SIG-M5 treated with dmso at 0.1 percent for 504 hours (cell line): ENCODE data around the gene SUPT5H.
"Not testable (repeated sequence)": the region's sequence is repeated elsewhere in the genome, so short reads cannot be mapped to it uniquely, and the experiment has no call there.

Experiments
- DNase-seq: peaks from one replicate; lab custom pipeline; 2025; ENCODE audit not compliant: unreplicated experiment; lab: John Stamatoyannopoulos, UW

The SUPT5H gene

GRCh38 chr19:39463403-39463802, 18.0 kb downstream of the SUPT5H start:
- no peak for DNase-seq

- no peak for DNase-seq
Observed at GRCh38 chr19:39465956-39466747, 20.8 kb downstream of the SUPT5H start.

GRCh38 chr19:39467941-39468340, 22.6 kb downstream of the SUPT5H start:
- no peak for DNase-seq

GRCh38 chr19:39469036-39469435, 23.7 kb downstream of the SUPT5H start:
- DNase-seq, result no peak

- DNase-seq, result no peak
Observed at GRCh38 chr19:39469567-39469966, 24.2 kb downstream of the SUPT5H start.

GRCh38 chr19:39470724-39471339, 25.4 kb downstream of the SUPT5H start:
- DNase-seq, result no peak

GRCh38 chr19:39471756-39472536, 26.6 kb downstream of the SUPT5H start:
- DNase-seq, result no peak

- no peak for DNase-seq
Observed at GRCh38 chr19:39472746-39473442, 27.5 kb downstream of the SUPT5H start.

GRCh38 chr19:39473443-39473960, 28.1 kb downstream of the SUPT5H start:
- no peak for DNase-seq

GRCh38 chr19:39474139-39474620, 28.8 kb downstream of the SUPT5H start:
- DNase-seq, result peak; percentile 3

GRCh38 chr19:39475748-39476147, 30.4 kb downstream of the SUPT5H start:
- no peak for DNase-seq

GRCh38 chr19:39479319-39479801, 34.0 kb downstream of the SUPT5H start:
- not testable (repeated sequence) for DNase-seq

- DNase-seq, result no peak
Observed at GRCh38 chr19:39479916-39480315, 34.5 kb downstream of the SUPT5H start.

- peak; percentile 94 for DNase-seq
Observed at GRCh38 chr19:39480337-39481228, 35.2 kb downstream of the SUPT5H start, which contains the start of gene TIMM50. TIMM50 (plus strand) TSS chr19:39480838; CDS start chr19:39480854, 16 bp downstream.

- no peak for DNase-seq
Observed at GRCh38 chr19:39481229-39481545, 35.8 kb downstream of the SUPT5H start.

- no peak for DNase-seq
Observed at GRCh38 chr19:39481676-39482075, 36.3 kb downstream of the SUPT5H start.

- no peak for DNase-seq
Observed at GRCh38 chr19:39483141-39483540, 37.8 kb downstream of the SUPT5H start.

GRCh38 chr19:39489756-39490155, 44.4 kb downstream of the SUPT5H start:
- no peak for DNase-seq

- no peak for DNase-seq
Observed at GRCh38 chr19:39492225-39492624, 46.8 kb downstream of the SUPT5H start.

- no peak for DNase-seq
Observed at GRCh38 chr19:39492788-39493187, 47.4 kb downstream of the SUPT5H start.
